H1 (cell line): ENCODE data around the gene LRG1. TPM values are rescaled to one million over a fixed set of nuclear protein-coding genes. Genes with fewer than 3 reads are reported as not detected.

Experiments used
- CHD7 ChIP-seq: fragments of 300-600 bp; sonication (generic); IDR thresholded peaks from 2 replicates; pipeline ENCODE4 v1.7.1; 2012; ENCODE audit warnings: low read length, moderate library complexity, mild to moderate bottlenecking, inconsistent platforms; ENCODE audit not compliant: insufficient replicate concordance
- EZH2 ChIP-seq: fragments of 200-600 bp; sonication (generic); IDR thresholded peaks from 2 replicates; pipeline ENCODE4 v1.7.1; 2012; ENCODE audit warnings: low read depth, mild to moderate bottlenecking, moderate library complexity, low read length, inconsistent platforms; ENCODE audit not compliant: severe bottlenecking
- HDAC2 ChIP-seq, 2 experiments: fragments of 300-600 bp in 1 of 2; sonication (generic) in 1 of 2; IDR thresholded peaks; 2 replicates each; pipeline ENCODE4 v1.6.1; 2011 to 2012; ENCODE audit warnings: low read depth in 2 of 2, low read length in 2 of 2, mild to moderate bottlenecking in 2 of 2, moderate library complexity in 2 of 2, borderline replicate concordance in 1 of 2, inconsistent platforms in 1 of 2
- KDM4A ChIP-seq: IDR thresholded peaks from one replicate; pipeline ENCODE4 v1.7.1; 2012; ENCODE audit warnings: low read depth, mild to moderate bottlenecking, moderate library complexity, low read length, inconsistent platforms; ENCODE audit not compliant: severe bottlenecking
- TAF7 ChIP-seq: optimal IDR thresholded peaks from 2 replicates; pipeline ENCODE3; 2011; ENCODE audit warnings: low read depth, mild to moderate bottlenecking, inconsistent platforms, low read length, moderate library complexity, borderline replicate concordance
- polyA plus RNA-seq, 7 experiments: library from polyadenylated mRNA; depleted of rRNA in 3 of 7; stranded (reverse) in 5 of 7; unstranded in 2 of 7; fragments of >200 nt in 5 of 7; fragments of 200-250 nt in 2 of 7; gene quantifications; 1 replicate in 5 of 7; 2 replicates in 1 of 7; 4 replicates in 1 of 7; pipeline versions ENCODE4 v1.2.1 to v1.2.3, GENCODE V29; 2011 to 2013; ENCODE audit warnings: missing spikeins in 2 of 7, mixed read lengths in 2 of 7
- total RNA-seq: library from RNA; stranded (reverse); fragmentation: NEBNext Ultra II Directional; extraction: Animal tissue kit (Norgen Biotek cat#: 25700); gene quantifications from 2 replicates; pipeline ENCODE4 v1.2.1, GENCODE V29; 2021

LRG1 gene
- total and polyA plus RNA-seq, 2 of the 8 experiments (the other 6 are each of a cell fraction or from before 2014, with no cell fraction given) = 0.48 to 0.79 TPM

- no peak for TF ChIP-seq EZH2
- no peak for TF ChIP-seq HDAC2 (IDR thresholded peaks at IDR 0.05; ENCODE audit: borderline replicate concordance in 1 of 2, low read depth in 2 of 2, low read length in 2 of 2)
- TF ChIP-seq KDM4A = no peak
- TF ChIP-seq TAF7 = no peak
- no peak for TF ChIP-seq CHD7
- TF ChIP-seq, all 59 proteins: peak for 0
Measured at GRCh38 chr19:4582980-4583842, 43.4 kb upstream of the LRG1 start (continued).
